HepG2 (cell line): Measurements from ENCODE around the gene SUSD4. TPM values are rescaled to one million over a fixed set of nuclear protein-coding genes. Genes with fewer than 3 reads are reported as not detected.

Experiments
- ATAC-seq: fragments of 200-7000 bp; cut with Tn5 transposase; 3 replicates; pipeline ENCODE4 v1.9.1; 2020; ENCODE audit warnings: mild to moderate bottlenecking, moderate library complexity
- BruUV-seq: library from RNA; stranded (reverse); fragments of 400-500 nt; replicated peaks from 2 replicates; lab custom pipeline; 2021; lab: Mats Ljungman, UMichigan
- CTCF ChIA-PET: fragments of 300-600 bp; formaldehyde crosslinking; extraction: SDS; loops from one replicate; lab custom pipeline; 2021; ENCODE audit warnings: low total read pairs, inconsistent platforms, low intra/inter-chr PET ratio; lab: Yijun Ruan, JAX
- POLR2A ChIA-PET: fragments of 350-600 bp; sonication (Branson Sonifier 250); formaldehyde crosslinking; loops from one replicate; lab custom pipeline; 2020; ENCODE audit warnings: antibody characterized with exemption, inconsistent platforms; lab: Yijun Ruan, JAX
- DNase-seq: peaks from one replicate; pipeline ENCODE4 v3.0.0-alpha.2; 2015; ENCODE audit warnings: low spot score
- FAIRE-seq: peaks from 3 replicates; lab custom pipeline; 2011; peaks lifted over from hg19 to GRCh38; lab: Jason Lieb, UNC
- H2AFZ ChIP-seq: one replicate; pipeline ENCODE4 v1.6.1; 2011; ENCODE audit warnings: low read length, inconsistent platforms
- H3K27ac ChIP-seq: fragments of 300-600 bp; 3 replicates; pipeline ENCODE4 v1.8.0; 2011; ENCODE audit warnings: mixed run types, mild to moderate bottlenecking, mixed read lengths, low read length, inconsistent platforms; ENCODE audit not compliant: insufficient read depth; ENCODE audit errors: extremely low read length
- H3K27me3 ChIP-seq, 2 experiments: fragments of 200-600 bp in 1 of 2; 2 replicates in 1 of 2; 3 replicates in 1 of 2; pipeline versions ENCODE4 v1.6.0 to v1.8.0; 2011; ENCODE audit warnings: low read length in 2 of 2, mild to moderate bottlenecking in 2 of 2, moderate library complexity in 2 of 2, inconsistent platforms in 1 of 2; ENCODE audit not compliant: insufficient read depth in 2 of 2, control insufficient read depth in 1 of 2
- H3K36me3 ChIP-seq, 2 experiments: fragments of 200-600 bp in 1 of 2; replicated peaks in 1 of 2; 2 replicates in 1 of 2; 3 replicates in 1 of 2; pipeline versions ENCODE4 v1.5.1 to v1.8.0; 2011; ENCODE audit warnings: low read length in 2 of 2, inconsistent platforms in 1 of 2; ENCODE audit not compliant: insufficient read depth in 2 of 2, control insufficient read depth in 1 of 2
- H3K4me1 ChIP-seq: 2 replicates; pipeline ENCODE4 v1.5.1; 2012; ENCODE audit warnings: low read length, inconsistent platforms; ENCODE audit not compliant: insufficient read depth
- H3K4me2 ChIP-seq: 2 replicates; pipeline ENCODE4 v1.6.0; 2011; ENCODE audit warnings: low read depth, low read length, inconsistent platforms
- H3K4me3 ChIP-seq, 3 experiments: fragments of 200-600 bp in 1 of 3; sonication (generic), shearing (Covaris generic) in 1 of 3; replicated peaks in 1 of 3; 2 replicates each; pipeline ENCODE4 v1.5.1; 2011 to 2016; ENCODE audit warnings: low read length in 3 of 3, inconsistent platforms in 2 of 3, low read depth in 2 of 3, mild to moderate bottlenecking in 2 of 3, control low read depth in 1 of 3, mixed read lengths in 1 of 3; ENCODE audit not compliant: insufficient read depth in 1 of 3
- H3K79me2 ChIP-seq: one replicate; pipeline ENCODE4 v1.6.1; 2011; ENCODE audit warnings: low read length, inconsistent platforms; ENCODE audit not compliant: insufficient read depth
- H3K9ac ChIP-seq: 2 replicates; pipeline ENCODE4 v1.6.0; 2011; ENCODE audit warnings: mild to moderate bottlenecking, low read depth, low read length, inconsistent platforms; ENCODE audit not compliant: insufficient read depth
- H3K9me3 ChIP-seq: 2 replicates; pipeline ENCODE4 v1.5.1; 2012; ENCODE audit warnings: mild to moderate bottlenecking, low read length
- H4K20me1 ChIP-seq: 2 replicates; pipeline ENCODE4 v1.6.0; 2011; ENCODE audit warnings: inconsistent platforms, mild to moderate bottlenecking, low read length, moderate library complexity; ENCODE audit not compliant: insufficient read depth
- DNMT3B ChIP-seq: conservative IDR thresholded peaks from 2 replicates; pipeline ENCODE4 v1.6.1; 2016; ENCODE audit warnings: missing biosample characterization, control low read depth
- KMT2B ChIP-seq: IDR thresholded peaks from 2 replicates; pipeline ENCODE4 v1.6.1; 2016; ENCODE audit warnings: missing genetic modification reagents, missing compliant biosample characterization
- SRY ChIP-seq: sonication (generic); formaldehyde crosslinking; IDR thresholded peaks from 2 replicates; pipeline ENCODE4 v1.8.0; 2022; ENCODE audit warnings: mild to moderate bottlenecking, missing genetic modification reagents
- YEATS2 ChIP-seq: sonication (generic); formaldehyde crosslinking; IDR thresholded peaks from 2 replicates; pipeline ENCODE4 v1.4.0; 2020; ENCODE audit warnings: missing genetic modification reagents, borderline replicate concordance
- ZBTB2 ChIP-seq: sonication (generic); formaldehyde crosslinking; IDR thresholded peaks from 2 replicates; pipeline ENCODE4 v1.8.0; 2022; ENCODE audit warnings: low read depth, missing genetic modification reagents
- ZBTB3 ChIP-seq: sonication (generic); formaldehyde crosslinking; IDR thresholded peaks from 2 replicates; pipeline ENCODE4 v1.4.0; 2020; ENCODE audit warnings: low read depth, mild to moderate bottlenecking, moderate library complexity, missing genetic modification reagents, borderline replicate concordance
- WGBS: methylation state at CpG from one replicate; pipeline ENCODE4 v1.1.6; 2017; ENCODE audit warnings: low lambda C conversion rate; 5-methylcytosine and 5-hydroxymethylcytosine counted together
- in situ Hi-C: cut with HindIII; loops from 2 replicates; pipeline ENCODE4 v1.10.0; 2017; ENCODE audit warnings: low pct_unique_long_range_greater_than_20kb; ENCODE audit not compliant: extremely low pct_ligation_motif_present
- intact Hi-C: fragments of 100-400 bp; cut with micrococcal nuclease; formaldehyde crosslinking; loops from one replicate; pipeline ENCODE4 v1.10.0; 2022; ENCODE audit not compliant: unreplicated experiment
- polyA plus RNA-seq, 8 experiments: library from polyadenylated mRNA; depleted of rRNA in 3 of 8; stranded (reverse) in 7 of 8; unstranded in 1 of 8; fragments of >200 nt; fragmentation: Illumina TruSeq in 4 of 8; extraction: Trizol in 4 of 8; gene quantifications; 2 replicates each; pipeline versions ENCODE4 v1.2.1 to v1.2.3, GENCODE V29; 2011 to 2016; ENCODE audit warnings: low read depth in 4 of 8, missing spikeins in 1 of 8, mixed read lengths in 1 of 8; ENCODE audit not compliant: insufficient read depth in 1 of 8
- total RNA-seq, 5 experiments: library from RNA; depleted of rRNA; stranded (reverse); fragments of >200 nt; fragmentation: Illumina TruSeq; extraction: Trizol; gene quantifications; 2 replicates each; pipeline ENCODE4 v1.2.3, GENCODE V29; 2016; ENCODE audit warnings: low read depth in 1 of 5
- TF ChIP-seq, protein P1 (sequence below): sonication (generic); formaldehyde crosslinking; IDR thresholded peaks from 2 replicates; pipeline ENCODE4 v1.4.0; 2020; ENCODE audit warnings: missing genetic modification reagents, borderline replicate concordance
- TF ChIP-seq, protein P2 (sequence below): sonication (generic); formaldehyde crosslinking; IDR thresholded peaks from 2 replicates; pipeline ENCODE4 v1.4.0; 2020; ENCODE audit warnings: missing genetic modification reagents, borderline replicate concordance

Gene SUSD4
- total and polyA plus RNA-seq, 2 of the 13 experiments (the other 11 are each of a cell fraction or from before 2014, with no cell fraction given), result not detected

GRCh38 chr1:223245411-223245810, 118.6 kb downstream of the SUSD4 start:
- Histone ChIP-seq H3K27me3 (no peaks in the 10 kb centered on the region; a peak in 2 of 5 replicates), H3K4me2 (no peak overlapping the region)
- CTCF ChIA-PET, result interaction anchor here (1.4 kb wide), 1 partner anchor 112 kb away, joined by 4 read pairs; no protein-coding TSS in a partner anchor

More at GRCh38 chr1:223245411-223245810, 118.6 kb downstream of the SUSD4 start:
- no peak for TF ChIP-seq ZBTB3 (CRISPR knock-in tag)
- TF ChIP-seq, protein P1, sequence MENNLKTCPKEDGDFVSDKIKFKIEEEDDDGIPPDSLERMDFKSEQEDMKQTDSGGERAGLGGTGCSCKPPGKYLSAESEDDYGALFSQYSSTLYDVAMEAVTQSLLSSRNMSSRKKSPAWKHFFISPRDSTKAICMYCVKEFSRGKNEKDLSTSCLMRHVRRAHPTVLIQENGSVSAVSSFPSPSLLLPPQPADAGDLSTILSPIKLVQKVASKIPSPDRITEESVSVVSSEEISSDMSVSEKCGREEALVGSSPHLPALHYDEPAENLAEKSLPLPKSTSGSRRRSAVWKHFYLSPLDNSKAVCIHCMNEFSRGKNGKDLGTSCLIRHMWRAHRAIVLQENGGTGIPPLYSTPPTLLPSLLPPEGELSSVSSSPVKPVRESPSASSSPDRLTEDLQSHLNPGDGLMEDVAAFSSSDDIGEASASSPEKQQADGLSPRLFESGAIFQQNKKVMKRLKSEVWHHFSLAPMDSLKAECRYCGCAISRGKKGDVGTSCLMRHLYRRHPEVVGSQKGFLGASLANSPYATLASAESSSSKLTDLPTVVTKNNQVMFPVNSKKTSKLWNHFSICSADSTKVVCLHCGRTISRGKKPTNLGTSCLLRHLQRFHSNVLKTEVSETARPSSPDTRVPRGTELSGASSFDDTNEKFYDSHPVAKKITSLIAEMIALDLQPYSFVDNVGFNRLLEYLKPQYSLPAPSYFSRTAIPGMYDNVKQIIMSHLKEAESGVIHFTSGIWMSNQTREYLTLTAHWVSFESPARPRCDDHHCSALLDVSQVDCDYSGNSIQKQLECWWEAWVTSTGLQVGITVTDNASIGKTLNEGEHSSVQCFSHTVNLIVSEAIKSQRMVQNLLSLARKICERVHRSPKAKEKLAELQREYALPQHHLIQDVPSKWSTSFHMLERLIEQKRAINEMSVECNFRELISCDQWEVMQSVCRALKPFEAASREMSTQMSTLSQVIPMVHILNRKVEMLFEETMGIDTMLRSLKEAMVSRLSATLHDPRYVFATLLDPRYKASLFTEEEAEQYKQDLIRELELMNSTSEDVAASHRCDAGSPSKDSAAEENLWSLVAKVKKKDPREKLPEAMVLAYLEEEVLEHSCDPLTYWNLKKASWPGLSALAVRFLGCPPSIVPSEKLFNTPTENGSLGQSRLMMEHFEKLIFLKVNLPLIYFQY (CRISPR knock-in tag), result no peak
- TF ChIP-seq ZBTB2 (CRISPR knock-in tag), result no peak
- TF ChIP-seq KMT2B (CRISPR knock-in tag), result no peak
- no peak for TF ChIP-seq YEATS2 (CRISPR knock-in tag)
- TF ChIP-seq, protein P2, sequence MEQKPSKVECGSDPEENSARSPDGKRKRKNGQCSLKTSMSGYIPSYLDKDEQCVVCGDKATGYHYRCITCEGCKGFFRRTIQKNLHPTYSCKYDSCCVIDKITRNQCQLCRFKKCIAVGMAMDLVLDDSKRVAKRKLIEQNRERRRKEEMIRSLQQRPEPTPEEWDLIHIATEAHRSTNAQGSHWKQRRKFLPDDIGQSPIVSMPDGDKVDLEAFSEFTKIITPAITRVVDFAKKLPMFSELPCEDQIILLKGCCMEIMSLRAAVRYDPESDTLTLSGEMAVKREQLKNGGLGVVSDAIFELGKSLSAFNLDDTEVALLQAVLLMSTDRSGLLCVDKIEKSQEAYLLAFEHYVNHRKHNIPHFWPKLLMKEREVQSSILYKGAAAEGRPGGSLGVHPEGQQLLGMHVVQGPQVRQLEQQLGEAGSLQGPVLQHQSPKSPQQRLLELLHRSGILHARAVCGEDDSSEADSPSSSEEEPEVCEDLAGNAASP (CRISPR knock-in tag), result no peak
- TF ChIP-seq SRY (CRISPR knock-in tag), result no peak
- no peak for TF ChIP-seq DNMT3B (CRISPR knock-in tag)
- TF ChIP-seq, all 625 proteins: peak for 0
- DNase-seq (no peak), ATAC-seq (no peak), FAIRE-seq (no peak)
- Histone ChIP-seq H2AFZ (no peak overlapping the region), H3K4me3 (no peak overlapping the region), H3K9me3 (no peaks in the 10 kb centered on the region), H4K20me1 (no peaks in the 10 kb centered on the region), H3K79me2 (no peaks in the 10 kb centered on the region), H3K4me1 (peaks cover 13% of the 10 kb centered on the region), H3K36me3 (no peaks in the 10 kb centered on the region), H3K27ac (no peak overlapping the region), H3K9ac (no peak overlapping the region)
- no TSS peak for BruUV-seq
- WGBS, result 35% methylated on average over 5 of the region's 5 CpGs
- in situ Hi-C loops, result no loop called here
- intact Hi-C loops, result no loop called here
- POLR2A ChIA-PET, result no interaction called here
